HG03103 (cell line): Measurements from ENCODE around the gene PDIA3.
"Not testable (repeated sequence)": the region's sequence is repeated elsewhere in the genome, so short reads cannot be mapped to it uniquely, and the experiment has no call there.

Experiments used
- ATAC-seq: cut with Tn5 transposase; IDR thresholded peaks from one replicate; pipeline ENCODE4 v1.9.1; 2021; ENCODE audit warnings: low read depth; ENCODE audit not compliant: unreplicated experiment

PDIA3 gene

GRCh38 chr15:43776101-43776717 lies 30.0 kb downstream of the PDIA3 start:
- ATAC-seq, result no peak

GRCh38 chr15:43776718-43777266 lies 30.6 kb downstream of the PDIA3 start, which contains the start of gene ELL3:
ELL3 (minus strand) TSS chr15:43776966; CDS start chr15:43776901, 65 bp downstream.
- no peak for ATAC-seq

GRCh38 chr15:43777267-43777914 lies 31.2 kb downstream of the PDIA3 start:
- no peak for ATAC-seq

GRCh38 chr15:43779016-43779415 lies 32.8 kb downstream of the PDIA3 start:
- no peak for ATAC-seq

GRCh38 chr15:43789409-43789808 lies 43.2 kb downstream of the PDIA3 start:
- no peak for ATAC-seq

- ATAC-seq, result peak; percentile 91
Observed at GRCh38 chr15:43791993-43792760, 45.9 kb downstream of the PDIA3 start, which contains the start of gene SERF2. SERF2 (plus strand) TSS chr15:43792320; CDS start chr15:43792377, 57 bp downstream.

- no peak for ATAC-seq
Observed at GRCh38 chr15:43792761-43793476, 46.7 kb downstream of the PDIA3 start.

- ATAC-seq, result no peak
Observed at GRCh38 chr15:43793647-43794046, 47.4 kb downstream of the PDIA3 start.

- no peak for ATAC-seq
Observed at GRCh38 chr15:43794269-43795037, 48.2 kb downstream of the PDIA3 start.

GRCh38 chr15:43795197-43795596 lies 49.0 kb downstream of the PDIA3 start:
- no peak for ATAC-seq

GRCh38 chr15:43795997-43796396 lies 49.8 kb downstream of the PDIA3 start:
- ATAC-seq, result no peak

GRCh38 chr15:43796566-43796965 lies 50.3 kb downstream of the PDIA3 start:
- no peak for ATAC-seq

GRCh38 chr15:43799209-43799944 lies 53.1 kb downstream of the PDIA3 start:
- ATAC-seq, result no peak

GRCh38 chr15:43799945-43800285 lies 53.7 kb downstream of the PDIA3 start, which contains the start of gene SERINC4:
SERINC4 (minus strand) TSS chr15:43800220; CDS start chr15:43799986, 234 bp downstream.
- ATAC-seq, result no peak

- peak; percentile 86 for ATAC-seq
Observed at GRCh38 chr15:43800286-43801141, 54.3 kb downstream of the PDIA3 start, which contains the start of gene HYPK. HYPK (plus strand) TSS chr15:43800599; CDS start chr15:43800623, 24 bp downstream.

- not testable (repeated sequence) for ATAC-seq
Observed at GRCh38 chr15:43802676-43803075, 56.4 kb downstream of the PDIA3 start.

GRCh38 chr15:43808435-43808950 lies 62.3 kb downstream of the PDIA3 start:
- no peak for ATAC-seq
